Panc1 (cell line): Measurements from ENCODE around the gene CDK8. TPM values are rescaled to one million over a fixed set of nuclear protein-coding genes. Genes with fewer than 3 reads are reported as not detected.

Source experiments
- ATAC-seq: fragments of 200-7000 bp; cut with Tn5 transposase; 2 replicates; pipeline ENCODE4 v1.9.1; 2020; ENCODE audit warnings: mild to moderate bottlenecking, moderate library complexity
- BruUV-seq: library from RNA; stranded (reverse); fragments of 400-500 nt; replicated peaks from 2 replicates; lab custom pipeline; 2021; lab: Mats Ljungman, UMichigan
- CTCF ChIA-PET: fragments of 300-600 bp; sonication (Branson Sonifier 250); formaldehyde crosslinking; loops from one replicate; lab custom pipeline; 2022; ENCODE audit warnings: antibody characterized with exemption; lab: Charles Lee
- POLR2A ChIA-PET: fragments of 300-600 bp; sonication (Branson Sonifier 250); formaldehyde crosslinking; loops from one replicate; lab custom pipeline; 2022; ENCODE audit warnings: antibody characterized with exemption; lab: Charles Lee
- DNase-seq: peaks from one replicate; pipeline ENCODE4 v3.0.0-alpha.2; 2010; ENCODE audit warnings: low read depth, low spot score
- H3K27ac ChIP-seq: 2 replicates; pipeline ENCODE4 v1.5.1; 2011; ENCODE audit warnings: mild to moderate bottlenecking, low read length, inconsistent platforms
- H3K27me3 ChIP-seq: fragments of 200-500 bp; sonication (Bioruptor generic); 2 replicates; pipeline ENCODE4 v1.6.0; 2014; ENCODE audit warnings: low read length, inconsistent platforms; ENCODE audit not compliant: control insufficient read depth, insufficient read depth
- H3K36me3 ChIP-seq: fragments of 200-500 bp; sonication (Bioruptor generic); 2 replicates; pipeline ENCODE4 v1.5.1; 2014; ENCODE audit warnings: inconsistent platforms, mild to moderate bottlenecking, low read length, moderate library complexity; ENCODE audit not compliant: control insufficient read depth, insufficient read depth
- H3K4me1 ChIP-seq: 2 replicates; pipeline ENCODE4 v1.5.1; 2011; ENCODE audit warnings: inconsistent platforms, mild to moderate bottlenecking, low read length, moderate library complexity; ENCODE audit not compliant: control insufficient read depth, insufficient read depth
- H3K4me3 ChIP-seq, 2 experiments: 2 replicates each; pipeline ENCODE4 v1.5.1; 2011 to 2012; ENCODE audit warnings: low read depth in 2 of 2, low read length in 2 of 2, mild to moderate bottlenecking in 2 of 2, inconsistent platforms in 1 of 2, moderate library complexity in 1 of 2
- H3K9me3 ChIP-seq: fragments of 200-500 bp; sonication (Bioruptor generic); 2 replicates; pipeline ENCODE4 v1.5.1; 2014; ENCODE audit warnings: low read depth, mild to moderate bottlenecking, inconsistent platforms, low read length, moderate library complexity; ENCODE audit not compliant: control insufficient read depth, insufficient read depth
- CTCF ChIP-seq: fragments of 450-650 bp; IDR thresholded peaks from 2 replicates; pipeline ENCODE4 v1.5.1; 2017; ENCODE audit warnings: mild to moderate bottlenecking
- POLR2AphosphoS5 ChIP-seq: IDR thresholded peaks from 2 replicates; pipeline ENCODE4 v1.6.1; 2012; ENCODE audit warnings: mild to moderate bottlenecking, low read depth, low read length, moderate library complexity
- REST ChIP-seq, 2 experiments: IDR thresholded peaks; 2 replicates each; pipeline ENCODE4 v1.6.1; 2011 to 2012; ENCODE audit warnings: low read depth in 2 of 2, control low read depth in 1 of 2, low read length in 1 of 2, mild to moderate bottlenecking in 1 of 2, moderate library complexity in 1 of 2; ENCODE audit not compliant: insufficient read depth in 1 of 2
- SIN3A ChIP-seq: IDR thresholded peaks from 2 replicates; pipeline ENCODE4 v1.6.1; 2012; ENCODE audit warnings: low read depth, mild to moderate bottlenecking, low read length, moderate library complexity, borderline replicate concordance; ENCODE audit not compliant: insufficient read depth
- TCF7L2 ChIP-seq: IDR thresholded peaks from 2 replicates; pipeline ENCODE4 v1.6.1; 2011; ENCODE audit warnings: mild to moderate bottlenecking, low read depth, low read length, inconsistent platforms
- in situ Hi-C: cut with HindIII; loops from 2 replicates; pipeline ENCODE4 v1.10.0; 2016; ENCODE audit warnings: low sequenced_read_pairs, low pct_unique_long_range_greater_than_20kb
- intact Hi-C: fragments of 100-400 bp; cut with micrococcal nuclease; formaldehyde crosslinking; loops from one replicate; pipeline ENCODE4 v1.10.0; 2022; ENCODE audit not compliant: unreplicated experiment
- total RNA-seq: library from RNA; stranded (reverse); gene quantifications from one replicate; pipeline ENCODE4 v1.2.1, GENCODE V29; 2021; ENCODE audit not compliant: unreplicated experiment

Gene CDK8
- total RNA-seq, 1 experiment from 2014 or later = 14.9 TPM

- intact Hi-C loops (no loop called here), in situ Hi-C loops (no loop called here)
- ChIA-PET CTCF (no interaction called here), POLR2A (no interaction called here)
- no peaks in the 10 kb centered on the region for H3K9me3 ChIP-seq
- DNase-seq (no peak), ATAC-seq (no peak)
- no peaks in the 10 kb centered on the region for H3K4me1 ChIP-seq
- no peak overlapping the region for H3K4me3 ChIP-seq
- H3K27me3 ChIP-seq = no peaks in the 10 kb centered on the region
- no peaks in the 10 kb centered on the region for H3K36me3 ChIP-seq
- no peak overlapping the region for H3K27ac ChIP-seq
- no TSS peak for BruUV-seq
- no peak for TF ChIP-seq REST (IDR thresholded peaks at IDR 0.05; ENCODE audit: insufficient read depth in 1 of 2, low read depth in 2 of 2, low read length in 1 of 2)
- TF ChIP-seq SIN3A = no peak
- TF ChIP-seq TCF7L2 = no peak
- no peak for TF ChIP-seq CTCF
- TF ChIP-seq POLR2AphosphoS5 = no peak
Measured at GRCh38 chr13:26412936-26413716, 159.2 kb downstream of the CDK8 start.

- DNase-seq (no peak), ATAC-seq (no peak)
- ChIA-PET POLR2A (no interaction called here), CTCF (no interaction called here)
- Histone ChIP-seq H3K27ac (no peak overlapping the region), H3K9me3 (no peaks in the 10 kb centered on the region), H3K4me1 (no peaks in the 10 kb centered on the region), H3K4me3 (no peak overlapping the region), H3K36me3 (no peaks in the 10 kb centered on the region), H3K27me3 (no peaks in the 10 kb centered on the region)
- BruUV-seq = no TSS peak
- TF ChIP-seq CTCF (no peak), REST (IDR thresholded peaks at IDR 0.05; ENCODE audit: insufficient read depth in 1 of 2, low read depth in 2 of 2, low read length in 1 of 2) (no peak), TCF7L2 (no peak), SIN3A (no peak), POLR2AphosphoS5 (no peak)
- intact Hi-C loops (no loop called here), in situ Hi-C loops (no loop called here)
Measured at GRCh38 chr13:26420282-26420960, 166.5 kb downstream of the CDK8 start.
